Measurements from ENCODE around the gene PIP5KL1. TPM values are rescaled to one million over a fixed set of nuclear protein-coding genes. Genes with fewer than 3 reads are reported as not detected.

PIP5KL1 gene
- total and polyA plus RNA-seq, 2 experiments from 2014 or later: 13.4 to 19.5 TPM

DNA sequence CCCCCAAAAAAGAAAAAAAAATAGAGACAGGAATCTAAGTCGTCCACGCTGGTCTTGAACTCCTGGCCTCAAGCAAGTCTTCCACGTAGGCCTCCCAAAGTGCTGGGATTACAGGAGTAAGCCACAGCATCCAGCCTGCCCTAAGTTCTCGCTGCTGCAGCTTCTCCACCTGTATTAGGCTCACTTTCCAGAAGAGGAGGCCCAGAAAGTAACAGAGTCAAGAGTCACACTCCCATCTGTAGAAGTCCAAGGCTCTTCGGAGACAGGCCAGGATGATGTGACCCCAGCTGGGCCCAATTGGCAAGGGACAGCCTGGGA, 48.4 kb upstream of the PIP5KL1 start (continued):
- TF ChIP-seq REST (IDR thresholded peaks at IDR 0.05; ENCODE audit: unreplicated experiment): no peak

DNA sequence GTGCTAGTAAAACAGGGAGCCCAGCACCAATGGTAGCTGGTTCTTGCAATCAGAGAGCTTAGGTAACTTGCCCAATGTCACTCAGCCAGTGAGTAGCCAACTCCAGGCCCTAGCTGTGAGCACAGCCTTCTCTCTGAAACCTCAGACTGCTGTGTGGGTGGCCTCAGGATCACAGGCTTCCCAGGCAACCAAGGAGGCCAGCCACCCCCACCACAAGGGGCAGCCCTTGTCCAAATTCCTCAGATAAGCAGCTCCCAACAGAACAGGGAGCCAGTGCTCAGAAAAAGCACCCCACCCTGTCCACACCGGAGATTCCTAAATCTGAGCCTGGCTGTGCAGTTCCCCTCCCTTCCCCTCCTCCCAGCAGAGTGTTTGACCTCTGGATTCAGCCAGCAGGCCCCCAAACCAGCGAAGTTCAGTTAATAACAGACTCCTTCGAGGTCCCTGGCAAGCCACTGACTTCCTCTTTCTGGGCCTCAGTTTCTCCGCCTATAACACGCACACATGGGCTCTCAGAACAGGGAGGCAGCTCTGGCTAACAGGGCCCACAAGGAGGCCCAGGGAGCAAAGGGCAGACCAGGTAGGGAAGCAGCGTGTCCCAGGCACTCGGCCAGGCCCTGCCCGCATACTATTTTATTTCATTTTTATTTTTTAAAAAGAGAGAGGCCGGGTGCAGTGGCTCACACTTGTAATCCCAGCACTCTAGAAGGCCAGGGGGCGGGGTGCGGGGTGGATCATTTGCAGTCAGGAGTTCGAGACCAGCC, 47.5 kb upstream of the PIP5KL1 start:
- H3K9me3 Mint-ChIP-seq: no peaks in the 10 kb centered on the region
- H3K4me2 ChIP-seq: peak overlapping the region; percentile 99
- DNase-seq (ENCODE audit: low spot score) (peak; percentile 74), ATAC-seq (peak; percentile 9)
- H3K4me3 ChIP-seq: peak overlapping the region; percentile 98
- H3F3A ChIP-seq (replicated peaks; ENCODE audit: low read depth): peaks cover 13% of the 10 kb centered on the region
- peaks cover 32% of the 10 kb centered on the region for H4K20me1 ChIP-seq (replicated peaks; ENCODE audit: insufficient read depth)
- peaks cover 18% of the 10 kb centered on the region for H3K27me3 Mint-ChIP-seq (ENCODE audit: insufficient read depth, low read depth, poor library complexity)
- H3K27me3 ChIP-seq (ENCODE audit: insufficient read depth): no peaks in the 10 kb centered on the region
- peaks cover 4% of the 10 kb centered on the region; the same call in 2 of the 3 replicates for H3K36me3 Mint-ChIP-seq (ENCODE audit: low read depth)
- peaks cover 66% of the 10 kb centered on the region for H3K4me1 Mint-ChIP-seq
- no peaks in the 10 kb centered on the region for H3K9me2 ChIP-seq (ENCODE audit: insufficient read depth)
- H3K27ac Mint-ChIP-seq: peak overlapping the region; percentile 82
- TF ChIP-seq, protein P1, sequence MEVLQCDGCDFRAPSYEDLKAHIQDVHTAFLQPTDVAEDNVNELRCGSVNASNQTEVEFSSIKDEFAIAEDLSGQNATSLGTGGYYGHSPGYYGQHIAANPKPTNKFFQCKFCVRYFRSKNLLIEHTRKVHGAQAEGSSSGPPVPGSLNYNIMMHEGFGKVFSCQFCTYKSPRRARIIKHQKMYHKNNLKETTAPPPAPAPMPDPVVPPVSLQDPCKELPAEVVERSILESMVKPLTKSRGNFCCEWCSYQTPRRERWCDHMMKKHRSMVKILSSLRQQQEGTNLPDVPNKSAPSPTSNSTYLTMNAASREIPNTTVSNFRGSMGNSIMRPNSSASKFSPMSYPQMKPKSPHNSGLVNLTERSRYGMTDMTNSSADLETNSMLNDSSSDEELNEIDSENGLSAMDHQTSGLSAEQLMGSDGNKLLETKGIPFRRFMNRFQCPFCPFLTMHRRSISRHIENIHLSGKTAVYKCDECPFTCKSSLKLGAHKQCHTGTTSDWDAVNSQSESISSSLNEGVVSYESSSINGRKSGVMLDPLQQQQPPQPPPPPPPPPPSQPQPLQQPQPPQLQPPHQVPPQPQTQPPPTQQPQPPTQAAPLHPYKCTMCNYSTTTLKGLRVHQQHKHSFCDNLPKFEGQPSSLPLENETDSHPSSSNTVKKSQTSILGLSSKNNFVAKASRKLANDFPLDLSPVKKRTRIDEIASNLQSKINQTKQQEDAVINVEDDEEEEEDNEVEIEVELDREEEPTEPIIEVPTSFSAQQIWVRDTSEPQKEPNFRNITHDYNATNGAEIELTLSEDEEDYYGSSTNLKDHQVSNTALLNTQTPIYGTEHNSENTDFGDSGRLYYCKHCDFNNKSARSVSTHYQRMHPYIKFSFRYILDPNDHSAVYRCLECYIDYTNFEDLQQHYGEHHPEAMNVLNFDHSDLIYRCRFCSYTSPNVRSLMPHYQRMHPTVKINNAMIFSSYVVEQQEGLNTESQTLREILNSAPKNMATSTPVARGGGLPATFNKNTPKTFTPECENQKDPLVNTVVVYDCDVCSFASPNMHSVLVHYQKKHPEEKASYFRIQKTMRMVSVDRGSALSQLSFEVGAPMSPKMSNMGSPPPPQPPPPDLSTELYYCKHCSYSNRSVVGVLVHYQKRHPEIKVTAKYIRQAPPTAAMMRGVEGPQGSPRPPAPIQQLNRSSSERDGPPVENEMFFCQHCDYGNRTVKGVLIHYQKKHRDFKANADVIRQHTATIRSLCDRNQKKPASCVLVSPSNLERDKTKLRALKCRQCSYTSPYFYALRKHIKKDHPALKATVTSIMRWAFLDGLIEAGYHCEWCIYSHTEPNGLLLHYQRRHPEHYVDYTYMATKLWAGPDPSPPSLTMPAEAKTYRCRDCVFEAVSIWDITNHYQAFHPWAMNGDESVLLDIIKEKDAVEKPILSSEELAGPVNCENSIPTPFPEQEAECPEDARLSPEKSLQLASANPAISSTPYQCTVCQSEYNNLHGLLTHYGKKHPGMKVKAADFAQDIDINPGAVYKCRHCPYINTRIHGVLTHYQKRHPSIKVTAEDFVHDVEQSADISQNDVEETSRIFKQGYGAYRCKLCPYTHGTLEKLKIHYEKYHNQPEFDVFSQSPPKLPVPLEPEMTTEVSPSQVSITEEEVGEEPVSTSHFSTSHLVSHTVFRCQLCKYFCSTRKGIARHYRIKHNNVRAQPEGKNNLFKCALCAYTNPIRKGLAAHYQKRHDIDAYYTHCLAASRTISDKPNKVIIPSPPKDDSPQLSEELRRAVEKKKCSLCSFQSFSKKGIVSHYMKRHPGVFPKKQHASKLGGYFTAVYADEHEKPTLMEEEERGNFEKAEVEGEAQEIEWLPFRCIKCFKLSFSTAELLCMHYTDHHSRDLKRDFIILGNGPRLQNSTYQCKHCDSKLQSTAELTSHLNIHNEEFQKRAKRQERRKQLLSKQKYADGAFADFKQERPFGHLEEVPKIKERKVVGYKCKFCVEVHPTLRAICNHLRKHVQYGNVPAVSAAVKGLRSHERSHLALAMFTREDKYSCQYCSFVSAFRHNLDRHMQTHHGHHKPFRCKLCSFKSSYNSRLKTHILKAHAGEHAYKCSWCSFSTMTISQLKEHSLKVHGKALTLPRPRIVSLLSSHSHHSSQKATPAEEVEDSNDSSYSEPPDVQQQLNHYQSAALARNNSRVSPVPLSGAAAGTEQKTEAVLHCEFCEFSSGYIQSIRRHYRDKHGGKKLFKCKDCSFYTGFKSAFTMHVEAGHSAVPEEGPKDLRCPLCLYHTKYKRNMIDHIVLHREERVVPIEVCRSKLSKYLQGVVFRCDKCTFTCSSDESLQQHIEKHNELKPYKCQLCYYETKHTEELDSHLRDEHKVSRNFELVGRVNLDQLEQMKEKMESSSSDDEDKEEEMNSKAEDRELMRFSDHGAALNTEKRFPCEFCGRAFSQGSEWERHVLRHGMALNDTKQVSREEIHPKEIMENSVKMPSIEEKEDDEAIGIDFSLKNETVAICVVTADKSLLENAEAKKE (CRISPR knock-in tag; IDR thresholded peaks at IDR 0.05): no peak
- TF ChIP-seq, protein P2, sequence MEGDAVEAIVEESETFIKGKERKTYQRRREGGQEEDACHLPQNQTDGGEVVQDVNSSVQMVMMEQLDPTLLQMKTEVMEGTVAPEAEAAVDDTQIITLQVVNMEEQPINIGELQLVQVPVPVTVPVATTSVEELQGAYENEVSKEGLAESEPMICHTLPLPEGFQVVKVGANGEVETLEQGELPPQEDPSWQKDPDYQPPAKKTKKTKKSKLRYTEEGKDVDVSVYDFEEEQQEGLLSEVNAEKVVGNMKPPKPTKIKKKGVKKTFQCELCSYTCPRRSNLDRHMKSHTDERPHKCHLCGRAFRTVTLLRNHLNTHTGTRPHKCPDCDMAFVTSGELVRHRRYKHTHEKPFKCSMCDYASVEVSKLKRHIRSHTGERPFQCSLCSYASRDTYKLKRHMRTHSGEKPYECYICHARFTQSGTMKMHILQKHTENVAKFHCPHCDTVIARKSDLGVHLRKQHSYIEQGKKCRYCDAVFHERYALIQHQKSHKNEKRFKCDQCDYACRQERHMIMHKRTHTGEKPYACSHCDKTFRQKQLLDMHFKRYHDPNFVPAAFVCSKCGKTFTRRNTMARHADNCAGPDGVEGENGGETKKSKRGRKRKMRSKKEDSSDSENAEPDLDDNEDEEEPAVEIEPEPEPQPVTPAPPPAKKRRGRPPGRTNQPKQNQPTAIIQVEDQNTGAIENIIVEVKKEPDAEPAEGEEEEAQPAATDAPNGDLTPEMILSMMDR (conservative IDR thresholded peaks at IDR 0.05; ENCODE audit: low read depth in 2 of 2): peak in 1 of 2 experiments; percentile 8; a peak in 1 of 4 replicates
- no peak for TF ChIP-seq REST (IDR thresholded peaks at IDR 0.05; ENCODE audit: unreplicated experiment)
- H3K4me3 Mint-ChIP-seq: peak overlapping the region; percentile 96
- no peaks in the 10 kb centered on the region for H3K36me3 ChIP-seq (ENCODE audit: insufficient read depth)
- peak overlapping the region; percentile 88 for H3K27ac ChIP-seq (ENCODE audit: low read depth)
- no peak overlapping the region for H2AFZ ChIP-seq
- peaks cover 72% of the 10 kb centered on the region for H3K79me2 ChIP-seq (replicated peaks; ENCODE audit: insufficient read depth)
- peaks cover 44% of the 10 kb centered on the region for H3K4me1 ChIP-seq (ENCODE audit: insufficient read depth)
